MM.1S (cell line): Measurements from ENCODE around the gene UBTD1.

ENCODE experiments used
- EZH2 ChIP-seq: fragments of 300-600 bp; sonication (generic); optimal IDR thresholded peaks from 2 replicates; pipeline ENCODE3; 2017; ENCODE audit warnings: low read depth, mild to moderate bottlenecking, antibody characterized with exemption, low read length, mixed read lengths
- EZH2phosphoT487 ChIP-seq: fragments of 300-600 bp; sonication (generic); IDR thresholded peaks from 2 replicates; pipeline ENCODE4 v1.6.1; 2018; ENCODE audit warnings: antibody characterized with exemption, low read length
- TF ChIP-seq, protein P1 (sequence below): fragments of 300-600 bp; sonication (generic); IDR thresholded peaks from 2 replicates; pipeline ENCODE4 v1.5.1; 2016; ENCODE audit warnings: antibody characterized with exemption, low read length, mixed read lengths

DNA sequence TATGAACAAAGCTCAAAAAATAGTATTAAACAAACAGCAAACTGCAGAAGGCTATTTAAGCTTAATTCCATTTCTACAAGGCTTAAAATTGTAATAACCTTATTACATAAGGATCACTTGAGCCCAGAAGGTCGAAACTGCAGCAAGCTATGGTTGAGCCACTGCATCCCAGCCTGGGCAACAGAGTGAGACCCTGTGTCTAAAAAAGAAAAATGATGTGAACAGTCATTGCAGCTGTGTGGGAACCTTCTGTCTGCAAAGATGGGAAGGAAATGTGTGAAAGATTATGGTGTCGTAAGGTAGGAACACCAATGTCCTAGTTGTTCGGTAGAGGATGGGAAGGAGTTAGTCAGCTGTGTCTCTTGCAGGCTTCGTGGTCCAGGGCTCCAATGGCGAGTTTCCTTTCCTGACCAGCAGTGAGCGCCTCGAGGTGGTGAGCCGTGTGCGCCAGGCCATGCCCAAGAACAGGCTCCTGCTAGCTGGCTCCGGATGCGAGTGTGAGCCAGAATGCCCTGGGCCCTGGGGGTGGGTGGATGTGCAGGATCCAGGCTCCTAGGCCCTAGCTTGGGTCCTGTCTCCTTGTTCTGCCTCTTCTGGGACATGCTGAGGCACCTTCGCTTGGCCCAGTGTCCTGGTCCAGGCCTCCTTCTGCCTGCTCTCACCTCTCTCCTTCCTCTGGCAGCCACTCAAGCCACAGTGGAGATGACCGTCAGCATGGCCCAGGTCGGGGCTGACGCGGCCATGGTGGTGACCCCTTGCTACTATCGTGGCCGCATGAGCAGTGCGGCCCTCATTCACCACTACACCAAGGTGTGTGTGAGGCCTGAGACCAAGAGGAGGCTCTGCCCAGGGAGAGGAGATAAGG lies 99.9 kb downstream of the UBTD1 start:
- TF ChIP-seq, protein P1, sequence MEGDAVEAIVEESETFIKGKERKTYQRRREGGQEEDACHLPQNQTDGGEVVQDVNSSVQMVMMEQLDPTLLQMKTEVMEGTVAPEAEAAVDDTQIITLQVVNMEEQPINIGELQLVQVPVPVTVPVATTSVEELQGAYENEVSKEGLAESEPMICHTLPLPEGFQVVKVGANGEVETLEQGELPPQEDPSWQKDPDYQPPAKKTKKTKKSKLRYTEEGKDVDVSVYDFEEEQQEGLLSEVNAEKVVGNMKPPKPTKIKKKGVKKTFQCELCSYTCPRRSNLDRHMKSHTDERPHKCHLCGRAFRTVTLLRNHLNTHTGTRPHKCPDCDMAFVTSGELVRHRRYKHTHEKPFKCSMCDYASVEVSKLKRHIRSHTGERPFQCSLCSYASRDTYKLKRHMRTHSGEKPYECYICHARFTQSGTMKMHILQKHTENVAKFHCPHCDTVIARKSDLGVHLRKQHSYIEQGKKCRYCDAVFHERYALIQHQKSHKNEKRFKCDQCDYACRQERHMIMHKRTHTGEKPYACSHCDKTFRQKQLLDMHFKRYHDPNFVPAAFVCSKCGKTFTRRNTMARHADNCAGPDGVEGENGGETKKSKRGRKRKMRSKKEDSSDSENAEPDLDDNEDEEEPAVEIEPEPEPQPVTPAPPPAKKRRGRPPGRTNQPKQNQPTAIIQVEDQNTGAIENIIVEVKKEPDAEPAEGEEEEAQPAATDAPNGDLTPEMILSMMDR, result no peak
- no peak for TF ChIP-seq EZH2
- TF ChIP-seq EZH2phosphoT487, result no peak
